ENCODE data around the gene CEBPE.

The CEBPE gene

DNA sequence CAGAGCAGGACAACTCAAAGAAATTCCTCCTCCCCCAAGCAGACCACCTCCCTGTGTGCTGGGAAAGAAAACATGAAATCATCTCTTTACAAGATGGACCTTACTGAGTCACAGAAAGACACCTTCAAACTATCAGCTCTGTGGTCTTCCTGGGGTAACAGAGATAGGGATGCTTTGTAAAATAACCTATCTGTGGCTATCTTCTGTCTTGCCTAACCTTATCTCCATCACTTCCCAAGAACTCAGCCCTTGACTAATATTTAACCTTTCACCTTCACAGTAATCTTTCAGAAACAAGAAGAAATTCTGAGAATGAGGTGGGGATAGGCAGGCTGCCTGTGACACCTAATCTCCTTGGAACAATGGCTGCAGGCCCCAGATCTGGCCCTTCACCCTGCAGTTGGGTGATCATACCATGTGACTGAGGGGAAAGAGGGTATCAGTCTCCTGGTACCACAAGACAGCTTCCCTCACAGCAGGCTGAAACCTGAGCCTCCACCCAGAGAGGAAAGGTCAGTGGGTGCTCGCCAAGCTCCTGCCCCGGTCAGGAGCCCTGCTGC is 27.4 kb upstream of the CEBPE start:
- H3K4me3 ChIP-seq (ENCODE audit: low read depth, low read length) = no peak overlapping the region
- TF ChIP-seq, protein P1, sequence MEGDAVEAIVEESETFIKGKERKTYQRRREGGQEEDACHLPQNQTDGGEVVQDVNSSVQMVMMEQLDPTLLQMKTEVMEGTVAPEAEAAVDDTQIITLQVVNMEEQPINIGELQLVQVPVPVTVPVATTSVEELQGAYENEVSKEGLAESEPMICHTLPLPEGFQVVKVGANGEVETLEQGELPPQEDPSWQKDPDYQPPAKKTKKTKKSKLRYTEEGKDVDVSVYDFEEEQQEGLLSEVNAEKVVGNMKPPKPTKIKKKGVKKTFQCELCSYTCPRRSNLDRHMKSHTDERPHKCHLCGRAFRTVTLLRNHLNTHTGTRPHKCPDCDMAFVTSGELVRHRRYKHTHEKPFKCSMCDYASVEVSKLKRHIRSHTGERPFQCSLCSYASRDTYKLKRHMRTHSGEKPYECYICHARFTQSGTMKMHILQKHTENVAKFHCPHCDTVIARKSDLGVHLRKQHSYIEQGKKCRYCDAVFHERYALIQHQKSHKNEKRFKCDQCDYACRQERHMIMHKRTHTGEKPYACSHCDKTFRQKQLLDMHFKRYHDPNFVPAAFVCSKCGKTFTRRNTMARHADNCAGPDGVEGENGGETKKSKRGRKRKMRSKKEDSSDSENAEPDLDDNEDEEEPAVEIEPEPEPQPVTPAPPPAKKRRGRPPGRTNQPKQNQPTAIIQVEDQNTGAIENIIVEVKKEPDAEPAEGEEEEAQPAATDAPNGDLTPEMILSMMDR (IDR thresholded peaks at IDR 0.05; ENCODE audit: insufficient read depth, low read depth, low read length, missing control alignments) = no peak
- no peak for DNase-seq (ENCODE audit: low read depth)

DNA sequence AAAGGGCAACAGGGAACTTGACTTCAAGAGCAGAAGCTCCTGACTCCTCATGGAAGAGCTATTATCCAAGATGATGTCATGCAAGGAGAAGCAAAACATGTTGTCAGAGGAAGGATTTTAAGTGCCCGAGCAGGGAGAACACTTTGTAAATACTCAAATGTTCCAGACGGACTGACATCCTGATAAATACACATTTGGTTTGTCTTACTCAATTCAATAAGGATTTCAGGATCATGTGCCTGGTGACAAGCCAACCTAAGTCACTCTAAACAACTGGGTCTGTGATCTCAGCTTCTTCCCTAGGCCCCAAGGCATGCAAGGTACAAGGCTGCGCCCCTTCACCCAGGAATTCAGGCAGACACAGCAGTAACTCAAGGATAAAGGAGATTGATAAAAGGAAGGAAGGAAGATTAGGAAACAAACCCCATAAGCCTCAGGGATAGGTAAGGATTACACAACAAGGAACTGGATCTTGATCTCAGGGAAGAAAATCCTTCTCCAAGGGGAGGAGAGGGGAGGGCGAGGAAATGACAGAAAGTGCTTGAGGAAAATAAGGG is 26.8 kb upstream of the CEBPE start:
- DNase-seq (ENCODE audit: low read depth) = no peak
- no peak overlapping the region for H3K4me3 ChIP-seq (ENCODE audit: low read depth, low read length)
- TF ChIP-seq, protein P1 (IDR thresholded peaks at IDR 0.05; ENCODE audit: insufficient read depth, low read depth, low read length, missing control alignments) = no peak

DNA sequence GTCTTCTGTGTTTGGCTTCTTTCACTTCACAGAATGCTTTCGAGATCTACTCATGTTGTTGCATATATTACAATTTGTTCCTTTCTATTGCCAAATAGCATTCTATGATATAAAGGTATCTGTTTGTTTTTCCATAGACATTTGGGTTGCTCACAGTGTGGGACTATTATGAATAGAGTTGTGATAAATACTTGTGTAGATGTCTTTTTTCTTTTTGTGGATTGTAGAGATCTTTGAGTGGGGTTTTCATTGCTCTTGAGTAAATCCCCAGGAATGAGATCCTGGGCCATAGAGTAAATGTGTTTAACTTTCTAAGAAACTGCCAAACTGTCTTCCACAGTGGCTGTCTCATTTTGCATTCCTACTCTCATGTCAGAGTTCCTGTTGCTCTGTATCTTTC is 24.9 kb upstream of the CEBPE start:
- no peak for DNase-seq (ENCODE audit: low read depth)
- TF ChIP-seq, protein P1 (IDR thresholded peaks at IDR 0.05; ENCODE audit: insufficient read depth, low read depth, low read length, missing control alignments) = no peak
- no peak overlapping the region for H3K4me3 ChIP-seq (ENCODE audit: low read depth, low read length)

DNA sequence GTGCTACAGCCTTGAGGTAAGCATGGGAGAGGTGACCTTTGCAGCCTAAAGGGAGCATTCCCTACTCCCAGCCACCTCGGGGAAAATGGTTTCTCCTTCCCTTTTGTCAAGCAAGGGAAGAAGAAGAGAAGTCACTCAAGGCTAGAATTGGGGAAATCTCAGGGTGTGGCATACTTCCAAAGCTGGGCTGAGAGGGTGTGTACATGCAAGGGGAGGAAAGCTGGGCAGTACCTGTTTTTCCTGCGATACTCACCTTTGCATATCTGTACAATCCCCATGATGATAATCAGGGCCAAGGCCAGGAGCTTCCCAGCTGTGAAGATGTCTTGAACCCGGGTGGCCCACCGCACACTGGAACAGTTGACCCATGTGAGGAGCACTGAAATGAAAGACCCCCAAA is 23.8 kb upstream of the CEBPE start:
- TF ChIP-seq, protein P1 (IDR thresholded peaks at IDR 0.05; ENCODE audit: insufficient read depth, low read depth, low read length, missing control alignments) = no peak
- no peak overlapping the region for H3K4me3 ChIP-seq (ENCODE audit: low read depth, low read length)
- no peak for DNase-seq (ENCODE audit: low read depth)

DNA sequence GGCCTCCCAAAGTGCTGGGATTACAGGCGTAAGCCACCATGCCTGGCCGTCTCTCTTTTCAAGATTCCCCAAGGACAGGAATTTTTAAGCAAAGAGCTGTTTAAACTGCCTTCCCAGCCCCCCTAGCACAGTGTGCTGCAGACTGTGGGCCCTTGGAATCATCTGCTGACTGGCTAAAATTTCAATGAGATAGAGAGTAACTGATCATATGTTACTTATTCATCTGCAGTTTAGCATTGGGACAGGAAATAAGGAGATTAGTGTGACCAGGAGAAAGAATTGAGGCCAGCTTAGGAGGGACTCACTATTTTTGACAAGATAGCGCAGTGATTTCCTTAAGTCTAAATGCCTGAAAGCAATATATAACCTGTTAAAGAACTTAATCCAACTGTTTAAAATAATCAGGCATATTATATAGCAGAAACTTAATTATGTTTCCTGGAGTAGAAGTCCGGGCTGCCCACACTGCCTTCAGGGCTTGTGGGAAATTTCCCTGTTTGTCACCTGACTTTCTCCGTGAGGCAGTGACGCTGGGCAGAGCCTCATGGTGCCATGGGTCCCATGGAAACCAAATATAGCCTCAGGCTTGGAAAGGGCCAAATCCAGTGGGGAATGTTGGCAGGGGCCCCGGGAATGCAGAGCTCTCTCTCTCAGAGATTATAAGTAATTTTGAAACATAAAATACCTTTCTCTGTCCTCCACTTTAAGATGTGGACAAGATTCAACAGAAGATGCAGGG is 22.8 kb upstream of the CEBPE start:
- DNase-seq (ENCODE audit: low read depth) = no peak
- H3K4me3 ChIP-seq (ENCODE audit: low read depth, low read length) = no peak overlapping the region
- TF ChIP-seq, protein P1 (IDR thresholded peaks at IDR 0.05; ENCODE audit: insufficient read depth, low read depth, low read length, missing control alignments) = no peak

DNA sequence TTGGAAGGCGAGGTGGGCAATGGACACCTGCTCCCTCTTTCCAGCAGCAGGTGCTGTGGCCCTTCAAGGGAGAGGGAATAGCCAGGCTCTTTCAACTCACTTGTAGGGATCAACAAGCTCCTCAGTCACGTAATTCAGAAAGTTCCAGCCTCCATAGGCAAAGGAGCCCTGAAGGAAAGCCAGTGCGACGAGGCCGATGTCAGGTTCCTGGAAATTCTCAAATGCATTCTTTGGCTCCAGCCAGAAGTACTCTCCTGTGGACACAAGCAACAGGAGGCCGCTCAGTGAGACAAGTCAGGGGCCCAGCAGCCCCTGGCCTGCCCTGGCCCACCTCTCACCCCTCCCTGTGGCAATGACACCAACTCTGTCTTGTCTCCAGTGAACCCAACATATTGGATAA is 21.3 kb upstream of the CEBPE start:
- TF ChIP-seq, protein P1 (IDR thresholded peaks at IDR 0.05; ENCODE audit: insufficient read depth, low read depth, low read length, missing control alignments) = no peak
- no peak overlapping the region for H3K4me3 ChIP-seq (ENCODE audit: low read depth, low read length)
- no peak for DNase-seq (ENCODE audit: low read depth)
